AG04449 (cell line): ENCODE data around the gene PTPN4.

Source experiments
- CTCF ChIA-PET: fragments of 350-600 bp; formaldehyde crosslinking; extraction: SDS; loops from one replicate; lab custom pipeline; 2021; ENCODE audit warnings: antibody characterized with exemption; lab: Yijun Ruan, JAX
- POLR2A ChIA-PET: fragments of 400-600, 350-600 bp; formaldehyde crosslinking; extraction: SDS; loops from one replicate; lab custom pipeline; 2020; ENCODE audit warnings: antibody characterized with exemption, inconsistent platforms; lab: Yijun Ruan, JAX
- DNase-seq: peaks from one replicate; pipeline ENCODE4 v3.0.0-alpha.2; 2010; ENCODE audit warnings: low read depth, low spot score
- H3K4me3 ChIP-seq: 2 replicates; pipeline ENCODE4 v1.5.1; 2011; ENCODE audit warnings: low read depth, mild to moderate bottlenecking, control low read depth, low read length
- TF ChIP-seq, protein P1 (sequence below): IDR thresholded peaks from one replicate; pipeline ENCODE4 v1.5.1; 2011; ENCODE audit warnings: mild to moderate bottlenecking, moderate library complexity, low read length, control low read depth, inconsistent platforms; ENCODE audit not compliant: insufficient read depth; ENCODE audit errors: missing control alignments

The PTPN4 gene

DNA sequence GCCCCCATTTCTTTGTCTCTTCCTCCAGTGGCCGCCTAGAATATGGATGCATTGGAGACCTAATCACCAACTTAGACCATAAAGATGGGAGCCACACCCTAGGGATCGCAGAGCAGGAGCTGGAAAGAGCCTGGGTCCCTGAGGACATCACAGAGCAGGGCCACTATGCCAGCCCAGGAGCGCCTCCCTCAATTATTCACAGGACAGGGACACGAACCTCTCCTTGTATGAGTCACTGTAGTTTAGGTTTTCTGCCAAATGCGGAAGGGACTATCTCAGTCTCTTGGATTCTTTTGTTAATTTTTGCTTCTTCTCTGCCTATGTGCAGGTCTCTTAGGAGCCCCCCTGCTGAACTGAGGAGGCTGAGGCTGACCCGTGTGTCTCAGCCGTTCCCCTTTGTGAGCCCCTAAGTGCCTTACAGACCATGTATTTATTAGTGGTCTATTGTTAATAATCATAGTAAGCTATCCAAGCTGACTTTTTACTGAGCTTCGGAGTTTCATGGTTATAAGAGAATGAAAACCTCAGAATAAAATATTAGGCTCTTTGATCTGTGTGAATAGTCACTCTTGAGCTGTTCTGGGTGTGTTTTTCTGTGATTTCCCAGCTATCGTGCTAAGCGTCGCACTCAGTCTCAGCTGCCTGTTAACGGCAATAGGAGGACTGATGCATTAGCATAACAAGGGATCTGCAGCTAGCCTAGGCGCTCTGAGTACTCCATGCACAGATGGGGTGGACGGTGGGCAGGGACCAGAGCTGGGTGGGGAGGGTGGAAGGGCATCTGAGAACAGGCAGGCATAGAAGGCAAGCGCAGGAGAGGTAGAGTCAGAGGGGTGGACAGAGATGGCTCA is 12.7 kb upstream of the PTPN4 start:
- TF ChIP-seq, protein P1, sequence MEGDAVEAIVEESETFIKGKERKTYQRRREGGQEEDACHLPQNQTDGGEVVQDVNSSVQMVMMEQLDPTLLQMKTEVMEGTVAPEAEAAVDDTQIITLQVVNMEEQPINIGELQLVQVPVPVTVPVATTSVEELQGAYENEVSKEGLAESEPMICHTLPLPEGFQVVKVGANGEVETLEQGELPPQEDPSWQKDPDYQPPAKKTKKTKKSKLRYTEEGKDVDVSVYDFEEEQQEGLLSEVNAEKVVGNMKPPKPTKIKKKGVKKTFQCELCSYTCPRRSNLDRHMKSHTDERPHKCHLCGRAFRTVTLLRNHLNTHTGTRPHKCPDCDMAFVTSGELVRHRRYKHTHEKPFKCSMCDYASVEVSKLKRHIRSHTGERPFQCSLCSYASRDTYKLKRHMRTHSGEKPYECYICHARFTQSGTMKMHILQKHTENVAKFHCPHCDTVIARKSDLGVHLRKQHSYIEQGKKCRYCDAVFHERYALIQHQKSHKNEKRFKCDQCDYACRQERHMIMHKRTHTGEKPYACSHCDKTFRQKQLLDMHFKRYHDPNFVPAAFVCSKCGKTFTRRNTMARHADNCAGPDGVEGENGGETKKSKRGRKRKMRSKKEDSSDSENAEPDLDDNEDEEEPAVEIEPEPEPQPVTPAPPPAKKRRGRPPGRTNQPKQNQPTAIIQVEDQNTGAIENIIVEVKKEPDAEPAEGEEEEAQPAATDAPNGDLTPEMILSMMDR = no peak
- no peak overlapping the region for H3K4me3 ChIP-seq
- no peak for DNase-seq
- CTCF ChIA-PET = interaction anchor here (0.7 to 1.5 kb wide), 2 partner anchors 74 to 428 kb away, joined by 3 read pairs; no protein-coding TSS in a partner anchor
- POLR2A ChIA-PET = no interaction called here

DNA sequence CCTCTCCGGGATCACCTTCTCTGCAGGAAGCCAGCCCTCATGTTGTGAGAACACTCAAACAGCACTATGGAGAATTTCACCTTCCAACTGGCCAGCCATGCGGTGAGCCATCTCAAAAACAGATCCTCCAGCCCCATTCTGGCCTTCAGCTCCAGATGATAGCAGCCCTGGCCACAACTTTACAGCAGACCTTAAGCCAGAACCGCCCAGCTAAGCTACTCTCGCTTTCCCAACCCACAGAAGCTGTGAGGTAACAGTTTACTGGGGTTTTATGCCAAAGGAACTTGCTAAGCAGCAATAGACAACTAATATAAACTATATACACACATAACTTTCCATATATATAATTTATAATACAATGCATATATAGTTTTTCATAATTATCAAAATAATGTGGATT is 11.6 kb upstream of the PTPN4 start:
- POLR2A ChIA-PET = no interaction called here
- no peak overlapping the region for H3K4me3 ChIP-seq
- CTCF ChIA-PET = interaction anchor here (1.0 kb wide), 1 partner anchor 10 kb away, joined by 3 read pairs; no protein-coding TSS in a partner anchor
- TF ChIP-seq, protein P1 = no peak
- no peak for DNase-seq

DNA sequence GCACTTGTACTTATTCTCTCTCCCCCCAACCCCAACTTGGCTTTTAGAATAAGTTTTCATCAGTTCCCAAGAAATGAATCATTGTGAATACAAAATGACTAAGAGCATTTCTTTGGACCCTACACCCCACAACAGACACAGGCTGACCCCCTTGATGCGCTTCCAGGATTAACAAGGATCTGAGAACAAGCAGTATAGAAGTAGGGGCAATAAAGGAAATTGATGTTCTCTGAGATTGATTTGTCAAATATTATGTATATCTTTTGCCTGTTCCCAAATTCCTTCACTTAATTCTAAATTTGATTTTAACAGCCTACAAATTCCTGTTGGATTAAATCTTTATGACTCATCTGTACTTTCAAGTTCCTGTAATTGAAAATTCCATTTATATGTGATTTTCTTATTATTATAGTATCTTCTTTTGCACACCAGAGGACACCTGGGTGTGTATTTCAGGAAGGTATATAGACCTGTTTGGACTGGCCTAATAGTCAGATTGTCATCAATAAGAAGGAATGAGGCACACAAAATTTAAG is 10.2 kb upstream of the PTPN4 start:
- TF ChIP-seq, protein P1 = no peak
- no peak overlapping the region for H3K4me3 ChIP-seq
- no peak for DNase-seq
- ChIA-PET POLR2A (no interaction called here), CTCF (interaction anchor here (0.9 to 1.0 kb wide), 2 partner anchors 47 to 74 kb away, joined by 3 to 4 read pairs; no protein-coding TSS in a partner anchor)

DNA sequence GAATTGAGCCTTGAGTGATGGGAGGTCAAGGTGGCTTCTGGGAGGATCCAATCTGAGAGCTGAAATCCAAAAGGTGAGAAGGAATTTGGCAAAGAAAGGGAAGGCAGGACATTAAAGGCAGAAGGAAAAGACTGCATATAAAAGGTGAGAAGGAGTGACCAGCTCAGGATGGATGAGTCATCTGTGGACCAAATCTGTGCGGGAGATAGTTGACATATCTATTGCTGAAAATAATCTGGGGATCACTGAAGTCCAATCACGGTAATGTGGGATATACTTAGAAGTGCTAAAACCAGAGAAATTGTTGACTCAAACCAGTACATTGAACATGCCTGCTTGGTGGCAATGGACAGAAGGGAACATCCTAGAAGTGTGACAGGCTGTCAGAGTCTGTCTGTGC is 8.0 kb upstream of the PTPN4 start:
- TF ChIP-seq, protein P1 = no peak
- POLR2A ChIA-PET = no interaction called here
- no peak overlapping the region for H3K4me3 ChIP-seq
- no peak for DNase-seq
- CTCF ChIA-PET = interaction anchor here (0.6 to 7.5 kb wide), 4 partner anchors 10 to 424 kb away, joined by 3 to 51 read pairs (median 4); no protein-coding TSS in a partner anchor

DNA sequence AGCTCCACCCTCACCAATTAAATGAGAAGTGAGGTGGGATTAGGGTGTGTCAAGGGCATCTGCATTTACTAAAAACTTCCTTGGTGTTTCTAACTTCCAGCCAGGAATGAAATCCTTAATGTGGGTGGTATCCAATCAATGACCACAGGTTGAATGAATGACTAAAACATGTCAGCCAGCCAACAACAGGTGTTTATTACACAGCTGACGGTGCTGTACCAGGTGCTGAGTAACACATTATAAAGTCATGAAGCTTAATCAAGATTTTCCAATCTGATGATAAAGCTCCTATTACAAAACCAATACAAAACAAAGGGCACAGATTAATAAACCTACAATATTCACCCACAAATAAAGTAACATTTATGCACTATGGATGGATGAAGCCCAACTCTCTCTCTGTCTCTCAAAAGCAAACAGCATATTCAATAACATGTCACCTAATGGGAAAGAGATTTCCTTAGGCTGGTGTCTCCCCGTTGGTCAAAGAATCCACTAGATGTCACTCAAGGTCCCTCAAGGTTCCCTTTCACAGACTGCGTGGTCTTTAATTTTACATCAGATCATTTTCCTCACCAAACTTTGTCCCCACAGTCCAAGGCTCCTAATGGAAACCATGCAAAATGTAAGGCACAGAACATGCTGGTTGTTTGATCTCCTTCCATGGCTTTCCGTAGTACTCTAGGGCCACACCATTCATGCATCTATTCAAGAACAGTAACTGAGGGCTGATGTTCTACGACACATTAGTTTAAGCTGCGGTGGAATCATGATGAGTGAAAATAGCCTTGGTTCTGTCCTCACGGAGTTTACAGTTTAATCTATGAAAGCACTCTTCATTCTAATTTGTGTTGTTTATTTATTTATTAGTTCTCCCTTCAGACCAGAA is 6.4 kb upstream of the PTPN4 start:
- DNase-seq = no peak
- CTCF ChIA-PET = interaction anchor here (0.7 to 7.5 kb wide), 22 partner anchors 10 to 560 kb away, joined by 3 to 51 read pairs (median 6); no protein-coding TSS in a partner anchor

More for the DNA sequence above, 6.4 kb upstream of the PTPN4 start:
- H3K4me3 ChIP-seq = no peak overlapping the region
- TF ChIP-seq, protein P1 = peak; percentile 65
- POLR2A ChIA-PET = no interaction called here
